NCI-H1105 (cell line): ENCODE data around the gene MRGPRG.

Experiments used
- DNase-seq: peaks from one replicate; lab custom pipeline; 2025; lab: John Stamatoyannopoulos, UW

MRGPRG gene

GRCh38 chr11:3207526-3208189, 11.0 kb downstream of the MRGPRG start:
- DNase-seq = no peak

- DNase-seq = no peak
Measured at GRCh38 chr11:3206922-3207204, 11.8 kb downstream of the MRGPRG start.

GRCh38 chr11:3206156-3206921, 12.3 kb downstream of the MRGPRG start:
- no peak for DNase-seq

GRCh38 chr11:3205261-3206155, 13.1 kb downstream of the MRGPRG start:
- DNase-seq = no peak

DNA sequence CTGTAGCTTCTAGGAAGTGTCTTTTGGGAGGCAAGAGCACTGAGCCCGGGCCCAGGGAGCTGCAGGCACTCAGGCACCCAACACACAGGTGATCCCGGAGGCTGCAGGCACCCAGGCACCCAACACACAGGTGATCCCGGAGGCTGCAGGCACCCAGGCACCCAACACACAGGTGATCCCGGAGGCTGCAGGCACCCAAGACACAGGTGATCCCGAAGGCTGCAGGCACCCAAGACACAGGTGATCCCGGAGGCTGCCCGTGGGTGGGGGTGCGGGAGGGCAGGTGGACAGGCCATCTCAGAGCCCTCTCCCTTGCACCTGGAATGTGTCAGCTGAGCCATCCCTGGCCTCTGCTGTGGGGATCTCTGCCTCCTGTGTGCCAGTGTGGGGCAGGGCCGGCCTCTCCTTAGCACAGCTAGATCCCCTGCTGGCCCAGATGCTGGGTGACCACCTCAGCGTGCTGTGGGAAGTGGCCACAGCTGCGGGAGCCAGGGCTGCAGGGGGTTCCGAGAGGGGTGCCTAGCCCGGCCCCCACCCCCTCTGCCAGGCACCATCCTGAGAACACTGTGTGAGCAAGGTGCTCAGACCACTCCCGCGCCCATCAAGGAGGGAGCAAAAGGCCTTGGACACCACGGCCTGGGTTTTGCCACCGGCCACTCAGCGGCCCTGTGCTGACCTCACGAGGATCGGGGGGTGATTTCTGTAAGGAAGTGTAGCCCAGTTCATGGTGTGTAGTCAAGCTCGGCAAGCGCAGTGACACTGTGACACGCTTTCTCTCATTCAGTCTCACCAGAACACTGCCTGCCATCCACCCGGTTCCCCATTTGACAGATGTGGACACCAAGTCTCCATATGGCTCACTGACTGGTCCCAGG, 14.2 kb downstream of the MRGPRG start:
- no peak for DNase-seq

DNA sequence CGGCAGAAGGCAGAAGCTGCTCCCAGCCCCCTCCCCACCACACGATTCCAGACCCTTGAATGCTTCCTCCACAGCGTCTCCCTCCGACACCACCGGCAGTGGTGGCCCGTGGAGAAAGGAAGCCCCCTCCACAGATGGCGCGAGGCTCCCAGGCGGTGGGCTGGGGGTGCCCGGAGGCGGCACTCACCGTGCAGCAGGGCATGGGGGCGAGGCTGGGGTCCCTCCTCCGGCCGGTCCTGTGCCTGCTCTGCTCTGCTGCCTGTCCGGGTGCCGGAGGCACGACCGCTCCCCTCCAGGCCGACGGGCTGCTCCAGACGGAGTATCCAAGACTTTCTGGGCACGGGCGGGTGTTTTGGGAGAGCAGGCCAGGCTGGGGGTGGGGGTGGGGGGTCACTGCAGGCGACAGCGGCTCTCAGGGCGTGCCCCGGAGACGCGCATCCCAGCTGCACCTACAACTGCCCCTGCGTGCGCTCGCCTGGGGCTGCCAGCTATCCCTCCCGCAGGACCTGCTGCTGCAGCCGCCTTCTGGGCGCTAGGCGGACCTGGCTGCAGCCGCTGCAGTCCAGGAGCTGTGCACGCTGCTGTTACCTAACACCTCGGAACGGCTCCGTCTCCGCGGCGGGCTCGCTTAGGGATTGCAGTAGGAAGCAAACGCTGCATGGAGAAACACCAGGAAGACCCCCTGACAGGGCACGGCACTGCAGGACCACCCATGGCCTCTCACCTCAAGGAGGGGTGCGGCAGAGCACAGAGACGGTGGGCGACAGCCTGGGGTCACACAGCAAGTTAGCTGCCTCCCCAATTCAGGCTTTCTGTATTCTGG, 15.2 kb downstream of the MRGPRG start:
- peak; percentile 38 for DNase-seq

GRCh38 chr11:3202759-3203158, 15.9 kb downstream of the MRGPRG start:
- no peak for DNase-seq

DNA sequence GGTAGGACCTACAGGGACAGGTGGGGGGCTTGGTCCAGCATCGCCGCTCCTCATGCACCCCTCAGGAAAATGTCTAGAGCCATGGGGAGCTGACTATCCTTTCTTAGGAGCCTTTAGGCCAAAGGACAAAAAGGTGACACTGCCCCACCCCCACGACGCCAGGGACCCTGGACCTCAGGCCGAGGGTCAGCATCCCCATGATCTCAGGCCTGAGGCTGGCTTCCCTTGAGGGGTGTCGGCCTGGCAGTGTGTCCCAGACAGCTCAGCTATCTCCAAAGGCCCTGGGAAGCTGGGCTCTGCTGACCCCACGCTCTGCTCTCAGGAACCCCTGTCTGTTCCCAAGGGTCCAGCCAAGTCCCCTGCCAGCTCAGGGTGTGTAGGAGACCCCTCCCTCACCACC, 16.3 kb downstream of the MRGPRG start:
- no peak for DNase-seq

DNA sequence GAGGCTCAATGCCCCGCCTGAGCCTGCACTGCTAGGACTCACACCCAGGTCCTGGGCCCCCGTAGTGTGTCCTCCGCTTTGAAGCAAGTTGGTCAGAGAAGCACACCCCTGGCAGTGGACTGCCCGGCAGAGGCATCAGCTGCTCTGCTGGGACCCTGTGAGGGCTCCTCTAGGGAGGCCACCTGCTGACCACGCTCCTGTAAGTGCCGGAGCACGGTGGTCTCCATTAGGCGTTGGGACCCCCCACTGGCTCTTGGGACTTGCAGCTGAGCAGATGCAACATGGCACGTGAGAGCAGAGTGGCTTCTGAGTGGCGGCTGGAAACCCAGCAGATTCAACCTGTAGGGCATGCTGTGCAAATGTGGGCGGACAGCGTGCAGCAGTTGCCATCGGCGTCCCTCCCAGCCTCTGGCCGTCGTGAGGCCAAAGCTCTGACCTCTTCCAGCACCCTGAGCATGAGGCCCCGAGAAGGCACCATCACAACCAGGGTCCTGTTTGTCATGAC, 16.9 kb downstream of the MRGPRG start:
- DNase-seq = no peak

- no peak for DNase-seq
Measured at GRCh38 chr11:3201112-3201581, 17.5 kb downstream of the MRGPRG start.

- no peak for DNase-seq
Measured at GRCh38 chr11:3200388-3201111, 18.1 kb downstream of the MRGPRG start.

GRCh38 chr11:3199537-3200295, 18.9 kb downstream of the MRGPRG start:
- DNase-seq = no peak

DNA sequence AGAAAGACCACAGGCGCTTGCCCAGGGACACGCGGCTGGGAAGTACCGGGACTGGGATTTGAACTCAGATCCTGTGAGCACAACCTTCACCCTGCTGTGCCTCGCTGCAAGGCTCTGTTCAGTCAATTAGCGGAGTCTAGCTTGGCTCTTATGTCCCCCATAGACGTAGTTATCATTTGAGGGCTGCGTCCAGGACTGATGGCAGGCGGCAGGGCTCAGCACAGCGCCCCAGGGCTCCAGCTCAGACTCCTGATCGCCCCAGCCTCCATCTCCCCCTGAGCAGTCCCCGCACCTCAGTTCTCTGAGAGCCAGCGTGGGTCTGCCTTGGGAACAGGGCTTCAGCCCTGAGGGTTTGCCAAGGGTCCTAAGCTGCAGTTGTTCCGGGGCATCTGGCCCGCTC, 19.8 kb downstream of the MRGPRG start:
- DNase-seq = no peak

DNA sequence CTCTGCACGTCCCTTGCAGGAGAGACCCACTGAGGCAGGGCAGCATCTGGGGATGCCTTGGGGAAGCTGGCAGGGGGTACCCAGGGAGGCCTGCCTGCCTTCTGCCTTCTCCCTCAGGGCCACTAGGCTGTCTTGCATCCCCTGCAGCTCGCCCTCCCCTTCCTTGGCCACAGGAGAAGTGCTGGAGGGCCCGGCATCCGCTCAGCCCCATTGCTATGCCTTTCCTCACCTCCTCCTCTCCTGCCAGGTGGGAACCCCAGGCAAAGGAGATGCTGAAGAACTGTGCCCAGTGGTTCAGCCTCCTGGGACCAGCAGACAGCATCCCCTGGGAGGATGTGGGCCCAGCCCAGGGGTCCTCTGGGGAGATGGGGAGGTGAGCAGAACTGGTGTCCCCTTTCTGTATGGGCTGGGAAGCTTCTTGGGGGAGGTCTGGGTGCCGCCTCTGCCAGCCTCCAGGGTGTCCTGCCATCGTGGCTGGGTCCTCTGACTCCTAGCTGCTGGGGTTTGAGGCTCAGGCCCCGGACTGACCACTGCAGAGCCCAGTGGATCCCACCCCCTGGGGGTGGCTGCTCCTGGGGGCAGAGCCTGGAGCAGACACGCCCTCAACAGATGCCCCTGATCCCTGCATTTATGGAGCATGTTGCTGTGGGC, 20.6 kb downstream of the MRGPRG start:
- DNase-seq = no peak

- no peak for DNase-seq
Measured at GRCh38 chr11:3197044-3197695, 21.4 kb downstream of the MRGPRG start.

DNA sequence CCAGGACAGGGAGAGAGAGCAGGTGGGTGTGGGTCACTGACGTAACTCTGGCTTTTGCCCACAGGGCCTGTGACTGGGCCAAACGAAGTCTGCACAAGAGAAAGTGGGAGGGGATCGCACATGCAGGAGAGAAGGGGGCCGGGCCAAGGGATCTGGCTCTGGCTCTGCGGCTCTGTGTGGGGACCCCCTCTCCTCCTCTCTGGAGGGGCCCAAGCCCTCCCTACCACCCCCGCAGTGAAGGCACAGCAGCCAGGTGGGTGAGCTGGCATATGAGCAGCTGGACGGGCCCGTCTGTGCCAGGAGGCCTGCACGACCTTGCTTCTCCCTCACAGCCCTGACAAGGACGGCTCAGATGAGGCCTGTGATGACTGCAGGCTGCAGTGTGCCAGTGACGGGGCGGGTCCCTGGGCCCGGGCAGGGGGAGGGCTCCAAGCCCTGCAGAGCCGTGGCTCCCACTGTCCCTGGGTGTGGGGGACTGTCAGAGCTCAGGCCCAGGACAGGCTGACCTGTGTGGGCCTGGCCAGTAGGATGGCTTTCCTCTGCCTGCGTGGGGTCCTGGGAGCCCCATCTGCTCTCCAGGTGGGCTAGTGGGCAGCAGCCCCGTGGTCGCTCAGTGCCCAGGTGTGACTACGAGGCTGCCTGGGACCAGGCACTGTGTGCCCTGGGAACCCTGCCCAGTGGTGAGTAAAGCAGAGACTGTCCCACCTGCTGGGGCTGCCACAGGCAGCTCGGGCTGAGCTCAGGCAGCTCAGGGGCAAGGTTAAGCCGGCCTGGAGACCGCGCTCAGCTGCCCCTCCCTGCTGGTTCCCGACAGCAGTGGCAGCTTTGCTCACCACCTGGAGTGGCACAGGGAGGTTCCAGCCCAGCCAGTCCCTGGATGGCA, 22.2 kb downstream of the MRGPRG start:
- DNase-seq = no peak
